GM12878 (cell line): Measurements from ENCODE around the gene DHRS1. TPM values are rescaled to one million over a fixed set of nuclear protein-coding genes. Genes with fewer than 3 reads are reported as not detected.
A peak's percentile ranks its signal among the peaks of the same experiment; 100 is the strongest.

ENCODE experiments used
- BCL11A ChIP-seq: IDR thresholded peaks from 2 replicates; pipeline ENCODE4 v1.6.1; 2011; ENCODE audit warnings: low read depth, low read length
- CBX3 ChIP-seq: fragments of 200-600 bp; sonication (generic); IDR thresholded peaks from 2 replicates; pipeline ENCODE4 v1.6.1; 2016; ENCODE audit warnings: low read depth, borderline replicate concordance
- KDM1A ChIP-seq: fragments of 200-600 bp; sonication (generic); IDR thresholded peaks from 2 replicates; pipeline ENCODE4 v1.6.1; 2016; ENCODE audit warnings: borderline replicate concordance
- TCF3 ChIP-seq: IDR thresholded peaks from 2 replicates; pipeline ENCODE4 v1.6.1; 2012; ENCODE audit warnings: low read depth, mild to moderate bottlenecking, low read length, borderline replicate concordance; ENCODE audit not compliant: insufficient read depth
- YBX1 ChIP-seq: fragments of 450-650 bp; IDR thresholded peaks from 2 replicates; pipeline ENCODE4 v1.6.1; 2016; ENCODE audit warnings: antibody characterized with exemption
- polyA plus RNA-seq, 11 experiments: library from polyadenylated mRNA; depleted of rRNA in 4 of 11; unstranded in 6 of 11; stranded (reverse) in 5 of 11; fragments of >200 nt; fragmentation: Nextera tagmentation in 4 of 11; fragmentation: Illumina TruSeq in 1 of 11; extraction: Ambion mirVana in 4 of 11; extraction: Trizol in 1 of 11; gene quantifications; 1 replicate in 1 of 11; 2 replicates in 10 of 11; pipeline versions ENCODE4 v1.2.1 to v1.2.3, GENCODE V29; 2011 to 2016; ENCODE audit warnings: inconsistent platforms in 2 of 11, missing spikeins in 2 of 11, low read depth in 1 of 11
- total RNA-seq, 4 experiments: library from RNA; depleted of rRNA in 3 of 4; stranded (reverse); fragments of >200 nt in 3 of 4; fragmentation: Illumina TruSeq in 1 of 4; extraction: Trizol in 1 of 4; gene quantifications; 2 replicates each; pipeline versions ENCODE4 v1.2.1 to v1.2.3, GENCODE V29; 2013 to 2021
- TF ChIP-seq, protein P1 (sequence below): fragments of 450-650 bp; IDR thresholded peaks from 2 replicates; pipeline ENCODE4 v1.6.1; 2014; ENCODE audit warnings: mild to moderate bottlenecking
- TF ChIP-seq, protein P2 (sequence below): IDR thresholded peaks from 2 replicates; pipeline ENCODE4 v1.6.1; 2011; ENCODE audit warnings: mild to moderate bottlenecking, low read depth, low read length, moderate library complexity; ENCODE audit not compliant: insufficient replicate concordance
- TF ChIP-seq, protein P3 (sequence below): fragments of 450-650 bp; IDR thresholded peaks from 2 replicates; pipeline ENCODE4 v1.6.1; 2017; ENCODE audit warnings: mild to moderate bottlenecking

Gene DHRS1
- total and polyA plus RNA-seq, 10 of the 15 experiments (the other 5 are each of a cell fraction or from before 2014, with no cell fraction given): 12.1 to 45.0 (median 25.7) TPM

GRCh38 chr14:24271134-24271833, 28.3 kb downstream of the DHRS1 start, which contains the start of gene RABGGTA (continued):
- TF ChIP-seq BCL11A (peak; percentile 36; the same call in 1 of the 2 replicates), CBX3 (no peak), KDM1A (no peak), TCF3 (peak; percentile 90), YBX1 (no peak)
- TF ChIP-seq, protein P1, sequence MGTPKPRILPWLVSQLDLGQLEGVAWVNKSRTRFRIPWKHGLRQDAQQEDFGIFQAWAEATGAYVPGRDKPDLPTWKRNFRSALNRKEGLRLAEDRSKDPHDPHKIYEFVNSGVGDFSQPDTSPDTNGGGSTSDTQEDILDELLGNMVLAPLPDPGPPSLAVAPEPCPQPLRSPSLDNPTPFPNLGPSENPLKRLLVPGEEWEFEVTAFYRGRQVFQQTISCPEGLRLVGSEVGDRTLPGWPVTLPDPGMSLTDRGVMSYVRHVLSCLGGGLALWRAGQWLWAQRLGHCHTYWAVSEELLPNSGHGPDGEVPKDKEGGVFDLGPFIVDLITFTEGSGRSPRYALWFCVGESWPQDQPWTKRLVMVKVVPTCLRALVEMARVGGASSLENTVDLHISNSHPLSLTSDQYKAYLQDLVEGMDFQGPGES: no peak
- TF ChIP-seq, protein P2, sequence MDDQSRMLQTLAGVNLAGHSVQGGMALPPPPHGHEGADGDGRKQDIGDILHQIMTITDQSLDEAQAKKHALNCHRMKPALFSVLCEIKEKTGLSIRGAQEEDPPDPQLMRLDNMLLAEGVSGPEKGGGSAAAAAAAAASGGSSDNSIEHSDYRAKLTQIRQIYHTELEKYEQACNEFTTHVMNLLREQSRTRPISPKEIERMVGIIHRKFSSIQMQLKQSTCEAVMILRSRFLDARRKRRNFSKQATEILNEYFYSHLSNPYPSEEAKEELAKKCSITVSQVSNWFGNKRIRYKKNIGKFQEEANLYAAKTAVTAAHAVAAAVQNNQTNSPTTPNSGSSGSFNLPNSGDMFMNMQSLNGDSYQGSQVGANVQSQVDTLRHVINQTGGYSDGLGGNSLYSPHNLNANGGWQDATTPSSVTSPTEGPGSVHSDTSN: peak; percentile 94
- TF ChIP-seq, protein P3, sequence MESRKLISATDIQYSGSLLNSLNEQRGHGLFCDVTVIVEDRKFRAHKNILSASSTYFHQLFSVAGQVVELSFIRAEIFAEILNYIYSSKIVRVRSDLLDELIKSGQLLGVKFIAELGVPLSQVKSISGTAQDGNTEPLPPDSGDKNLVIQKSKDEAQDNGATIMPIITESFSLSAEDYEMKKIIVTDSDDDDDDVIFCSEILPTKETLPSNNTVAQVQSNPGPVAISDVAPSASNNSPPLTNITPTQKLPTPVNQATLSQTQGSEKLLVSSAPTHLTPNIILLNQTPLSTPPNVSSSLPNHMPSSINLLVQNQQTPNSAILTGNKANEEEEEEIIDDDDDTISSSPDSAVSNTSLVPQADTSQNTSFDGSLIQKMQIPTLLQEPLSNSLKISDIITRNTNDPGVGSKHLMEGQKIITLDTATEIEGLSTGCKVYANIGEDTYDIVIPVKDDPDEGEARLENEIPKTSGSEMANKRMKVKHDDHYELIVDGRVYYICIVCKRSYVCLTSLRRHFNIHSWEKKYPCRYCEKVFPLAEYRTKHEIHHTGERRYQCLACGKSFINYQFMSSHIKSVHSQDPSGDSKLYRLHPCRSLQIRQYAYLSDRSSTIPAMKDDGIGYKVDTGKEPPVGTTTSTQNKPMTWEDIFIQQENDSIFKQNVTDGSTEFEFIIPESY: no peak
